Measurements from ENCODE around the gene PTPN2.

DNA sequence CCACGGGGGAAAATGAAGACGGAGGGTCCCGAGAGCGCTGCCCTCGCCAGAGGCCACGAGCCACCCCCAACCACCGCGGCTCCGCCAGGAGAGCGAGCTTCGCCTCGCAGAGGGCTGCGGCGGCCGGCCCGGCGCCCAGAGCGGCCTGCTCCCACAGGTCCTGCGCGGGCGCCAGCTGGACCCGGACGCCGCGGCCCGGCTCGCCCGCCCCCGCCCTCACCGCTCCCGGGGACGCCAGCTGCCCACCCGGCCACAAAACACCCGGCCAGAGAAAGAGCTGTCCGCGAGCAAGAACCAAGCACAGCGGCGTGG, 709 bp downstream of the PTPN2 start:
- no peak for TF ChIP-seq POLR2A (IDR thresholded peaks at IDR 0.05)
- TF ChIP-seq CTCF (IDR thresholded peaks at IDR 0.05) = no peak

All from right lobe of liver (tissue), 4 donors.